Kidney (tissue), 14 donors: ENCODE measurements around the gene C20orf202. TPM values are rescaled to one million over a fixed set of nuclear protein-coding genes. Genes with fewer than 3 reads are reported as not detected.

ENCODE experiments used
- DNase-seq, 5 donors: peaks; one replicate each; pipeline ENCODE4 v3.0.0-alpha.2; 2013 to 2020
- FAIRE-seq: peaks from 2 replicates; lab custom pipeline; 2012; peaks lifted over from hg19 to GRCh38; lab: Jason Lieb, UNC
- H3K27ac ChIP-seq, 2 donors: one replicate each; pipeline ENCODE4 v1.7.0; 2013; ENCODE audit warnings: low read depth in 2 of 2, low read length in 2 of 2, inconsistent platforms in 1 of 2
- H3K27me3 ChIP-seq: one replicate; pipeline ENCODE4 v1.7.1; 2013; ENCODE audit warnings: low read length, inconsistent platforms; ENCODE audit not compliant: control insufficient read depth, insufficient read depth
- H3K36me3 ChIP-seq, 3 donors: one replicate each; pipeline versions ENCODE4 v1.7.0 to v1.7.1; 2013; ENCODE audit warnings: low read length in 3 of 3, control low read depth in 1 of 3, inconsistent platforms in 1 of 3; ENCODE audit not compliant: insufficient read depth in 3 of 3, control insufficient read depth in 2 of 3
- H3K4me1 ChIP-seq, 3 donors: one replicate each; pipeline versions ENCODE4 v1.7.0 to v1.7.1; 2013; ENCODE audit warnings: low read length in 3 of 3, inconsistent platforms in 1 of 3, low read depth in 1 of 3; ENCODE audit not compliant: control insufficient read depth in 2 of 3, insufficient read depth in 2 of 3
- H3K4me3 ChIP-seq, 3 donors: one replicate each; pipeline versions ENCODE4 v1.7.0 to v1.8.1; 2013; ENCODE audit warnings: low read length in 3 of 3, control low read depth in 1 of 3, inconsistent platforms in 1 of 3
- H3K9ac ChIP-seq, 3 donors: one replicate each; pipeline versions ENCODE4 v1.7.0 to v1.7.1; 2013; ENCODE audit warnings: low read length in 3 of 3, control low read depth in 1 of 3, inconsistent platforms in 1 of 3
- H3K9me3 ChIP-seq, 3 donors: one replicate each; pipeline versions ENCODE4 v1.7.0 to v1.7.1; 2013; ENCODE audit warnings: low read length in 3 of 3, control low read depth in 1 of 3, inconsistent platforms in 1 of 3; ENCODE audit not compliant: control insufficient read depth in 2 of 3, insufficient read depth in 1 of 3
- CTCF ChIP-seq: IDR thresholded peaks from 3 replicates; pipeline ENCODE4 v1.5.1; 2012; ENCODE audit warnings: mild to moderate bottlenecking, moderate library complexity, borderline replicate concordance; ENCODE audit not compliant: insufficient read depth; ENCODE audit errors: extremely low read depth
- intact Hi-C: fragments of 100-400 bp; cut with DNase I; formaldehyde crosslinking; loops from one replicate; pipeline ENCODE4 v1.11.1; 2022
- polyA plus RNA-seq: library from polyadenylated mRNA; stranded (reverse); fragments of 350-450 nt; fragmentation: Illumina TruSeq; extraction: RNeasy Lipid Tissue Mini Kit (QIAGEN cat#74804); gene quantifications from one replicate; pipeline ENCODE4 v1.2.3, GENCODE V29; 2014; ENCODE audit warnings: low read depth, low replicate concordance; ENCODE audit not compliant: insufficient read depth
- total RNA-seq: library from RNA; stranded (reverse); fragmentation: NEBNext Ultra II Directional; extraction: Animal tissue kit (Norgen Biotek cat#: 25700); gene quantifications from one replicate; pipeline ENCODE4 v1.2.1, GENCODE V29; 2021
- donor health status: control.
- donor health status: control.
- donor health status: control.
- donor health status: control.
- donor health status: control.
- donor health status: DM: yes; HTN: yes; CAD: no.
- donor health status: Normal renal cell carcinoma (clear cell type).

C20orf202 gene
- total and polyA plus RNA-seq, 2 donors from 2014 or later = 0.16 to 0.73 TPM

- FAIRE-seq (no peak), DNase-seq (no peak)
- Histone ChIP-seq H3K36me3 (no peaks in the 10 kb centered on the region), H3K4me3 (no peak overlapping the region), H3K9me3 (no peaks in the 10 kb centered on the region), H3K27me3 (no peaks in the 10 kb centered on the region), H3K27ac (no peak overlapping the region), H3K9ac (no peak overlapping the region), H3K4me1 (peaks cover 0 to 5% (median 0%) of the 10 kb centered on the region in 3 donors)
- TF ChIP-seq CTCF = no peak
- intact Hi-C loops = no loop called here
Observed at GRCh38 chr20:1199212-1199873, 3.9 kb upstream of the C20orf202 start.

GRCh38 chr20:1199964-1200363 is 3.3 kb upstream of the C20orf202 start:
- H3K4me3 ChIP-seq = no peak overlapping the region
- no peak for DNase-seq
- intact Hi-C loops = no loop called here
- no peak for TF ChIP-seq CTCF
- no peaks in the 10 kb centered on the region for H3K36me3 ChIP-seq
- no peaks in the 10 kb centered on the region for H3K27me3 ChIP-seq
- no peak overlapping the region for H3K9ac ChIP-seq
- H3K27ac ChIP-seq = no peak overlapping the region
- peaks cover 0 to 5% (median 0%) of the 10 kb centered on the region in 3 donors for H3K4me1 ChIP-seq
- no peaks in the 10 kb centered on the region for H3K9me3 ChIP-seq
- no peak for FAIRE-seq

- Histone ChIP-seq H3K36me3 (no peaks in the 10 kb centered on the region), H3K9ac (no peak overlapping the region), H3K9me3 (no peaks in the 10 kb centered on the region), H3K4me1 (peaks cover 0 to 5% (median 0%) of the 10 kb centered on the region in 3 donors), H3K27ac (no peak overlapping the region), H3K27me3 (no peaks in the 10 kb centered on the region), H3K4me3 (no peak overlapping the region)
- TF ChIP-seq CTCF = no peak
- DNase-seq = no peak
- intact Hi-C loops = no loop called here
- FAIRE-seq = no peak
Observed at GRCh38 chr20:1203630-1204029, 376 bp downstream of the C20orf202 start.
